GM10266 (cell line): ENCODE results near the gene PTPRU.

Source experiments
- DNase-seq: peaks from one replicate; pipeline ENCODE4 v3.0.0; 2012; ENCODE audit errors: extremely low spot score
- CTCF ChIP-seq: IDR thresholded peaks from 2 replicates; pipeline ENCODE4 v1.5.1; 2012; ENCODE audit warnings: mild to moderate bottlenecking, low read depth; ENCODE audit not compliant: control insufficient read depth, insufficient read depth; ENCODE audit errors: missing control alignments

Gene PTPRU

GRCh38 chr1:29358183-29358582 lies 121.9 kb downstream of the PTPRU start:
- DNase-seq, result no peak
- TF ChIP-seq CTCF, result no peak

- TF ChIP-seq CTCF, result no peak
Measured at GRCh38 chr1:29360768-29361167, 124.4 kb downstream of the PTPRU start.

GRCh38 chr1:29361686-29362085 lies 125.4 kb downstream of the PTPRU start:
- no peak for TF ChIP-seq CTCF
- no peak for DNase-seq

More at GRCh38 chr1:29360768-29361167, 124.4 kb downstream of the PTPRU start:
- DNase-seq, result no peak

- no peak for DNase-seq
- no peak for TF ChIP-seq CTCF
Measured at GRCh38 chr1:29362116-29362515, 125.8 kb downstream of the PTPRU start.

- no peak for DNase-seq
- TF ChIP-seq CTCF, result no peak
Measured at GRCh38 chr1:29362764-29363163, 126.4 kb downstream of the PTPRU start.

- no peak for TF ChIP-seq CTCF
- DNase-seq, result no peak
Measured at GRCh38 chr1:29363536-29363935, 127.2 kb downstream of the PTPRU start.

GRCh38 chr1:29364101-29364678 lies 127.9 kb downstream of the PTPRU start:
- no peak for DNase-seq
- no peak for TF ChIP-seq CTCF
